Measurements from ENCODE around the gene POLD2.

The POLD2 gene

GRCh38 chr7:44104860-44105771 is 18.2 kb downstream of the POLD2 start:
- DNase-seq (ENCODE audit: low spot score) = peak; percentile 59
- no peak for TF ChIP-seq CTCF (IDR thresholded peaks at IDR 0.05; ENCODE audit: extremely low read depth, missing control alignments)

- TF ChIP-seq CTCF (IDR thresholded peaks at IDR 0.05; ENCODE audit: extremely low read depth, missing control alignments) = no peak
- DNase-seq (ENCODE audit: low spot score) = peak; percentile 82
Measured at GRCh38 chr7:44103923-44104859, 19.2 kb downstream of the POLD2 start, which contains the start of gene AEBP1. AEBP1 (plus strand) TSS chr7:44104345; CDS start chr7:44104666, 321 bp downstream.

GRCh38 chr7:44103566-44103922 is 19.8 kb downstream of the POLD2 start:
- TF ChIP-seq CTCF (IDR thresholded peaks at IDR 0.05; ENCODE audit: extremely low read depth, missing control alignments) = no peak
- no peak for DNase-seq (ENCODE audit: low spot score)

GRCh38 chr7:44102846-44103565 is 20.3 kb downstream of the POLD2 start:
- DNase-seq (ENCODE audit: low spot score) = no peak
- TF ChIP-seq CTCF (IDR thresholded peaks at IDR 0.05; ENCODE audit: extremely low read depth, missing control alignments) = no peak

- no peak for DNase-seq (ENCODE audit: low spot score)
- TF ChIP-seq CTCF (IDR thresholded peaks at IDR 0.05; ENCODE audit: extremely low read depth, missing control alignments) = no peak
Measured at GRCh38 chr7:44101966-44102845, 21.1 kb downstream of the POLD2 start.

GRCh38 chr7:44101303-44101965 is 21.9 kb downstream of the POLD2 start:
- DNase-seq (ENCODE audit: low spot score) = no peak
- no peak for TF ChIP-seq CTCF (IDR thresholded peaks at IDR 0.05; ENCODE audit: extremely low read depth, missing control alignments)

Measured in GM20000 (cell line).